Measurements from ENCODE around the gene TMEM53. TPM values are rescaled to one million over a fixed set of nuclear protein-coding genes. Genes with fewer than 3 reads are reported as not detected.
A peak's percentile ranks its signal among the peaks of the same experiment; 100 is the strongest.

Gene TMEM53
- total RNA-seq = 11.8 and 13.9 TPM in 2 replicates
- long read RNA-seq, transcript TMEM53-202 (3 exons, 2,310 nt) = minor isoform, 6 of 19 reads
- long read RNA-seq, transcript TMEM53-204 (4 exons, 1,579 nt) = major isoform, 7 of 19 reads
- long read RNA-seq, partial matches to known transcripts = 1 of 19 reads
- long read RNA-seq, other reads (novel, unspliced or antisense) = 2 of 19 reads

GRCh38 chr1:44674113-44675000, at the start of gene TMEM53, which contains the start of gene ARMH1:
Gene TMEM53 (minus strand): TSS chr1:44674481. CDS start chr1:44674391, 90 bp downstream.
Gene ARMH1 (plus strand): TSS chr1:44674714. CDS start chr1:44689698, 14,984 bp downstream.
- peaks cover 15% of the 10 kb centered on the region for H3K4me1 Mint-ChIP-seq (ENCODE audit: low read depth)
- no peaks in the 10 kb centered on the region for H3K27me3 Mint-ChIP-seq
- peaks cover 2% of the 10 kb centered on the region for H3K36me3 Mint-ChIP-seq (ENCODE audit: insufficient read depth)
- H3K27ac Mint-ChIP-seq = peak within 1 kb of the TSS; percentile 97
- peak within 1 kb of the TSS; percentile 93 for H3K4me3 Mint-ChIP-seq (ENCODE audit: low read depth)
- no peaks in the 10 kb centered on the region for H3K9me3 Mint-ChIP-seq (ENCODE audit: low read depth)
- peak; percentile 98 for DNase-seq (ENCODE audit: low spot score, unreplicated experiment)
- TF ChIP-seq, protein P1, sequence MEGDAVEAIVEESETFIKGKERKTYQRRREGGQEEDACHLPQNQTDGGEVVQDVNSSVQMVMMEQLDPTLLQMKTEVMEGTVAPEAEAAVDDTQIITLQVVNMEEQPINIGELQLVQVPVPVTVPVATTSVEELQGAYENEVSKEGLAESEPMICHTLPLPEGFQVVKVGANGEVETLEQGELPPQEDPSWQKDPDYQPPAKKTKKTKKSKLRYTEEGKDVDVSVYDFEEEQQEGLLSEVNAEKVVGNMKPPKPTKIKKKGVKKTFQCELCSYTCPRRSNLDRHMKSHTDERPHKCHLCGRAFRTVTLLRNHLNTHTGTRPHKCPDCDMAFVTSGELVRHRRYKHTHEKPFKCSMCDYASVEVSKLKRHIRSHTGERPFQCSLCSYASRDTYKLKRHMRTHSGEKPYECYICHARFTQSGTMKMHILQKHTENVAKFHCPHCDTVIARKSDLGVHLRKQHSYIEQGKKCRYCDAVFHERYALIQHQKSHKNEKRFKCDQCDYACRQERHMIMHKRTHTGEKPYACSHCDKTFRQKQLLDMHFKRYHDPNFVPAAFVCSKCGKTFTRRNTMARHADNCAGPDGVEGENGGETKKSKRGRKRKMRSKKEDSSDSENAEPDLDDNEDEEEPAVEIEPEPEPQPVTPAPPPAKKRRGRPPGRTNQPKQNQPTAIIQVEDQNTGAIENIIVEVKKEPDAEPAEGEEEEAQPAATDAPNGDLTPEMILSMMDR (IDR thresholded peaks at IDR 0.05; ENCODE audit: unreplicated experiment) = no peak

DNA sequence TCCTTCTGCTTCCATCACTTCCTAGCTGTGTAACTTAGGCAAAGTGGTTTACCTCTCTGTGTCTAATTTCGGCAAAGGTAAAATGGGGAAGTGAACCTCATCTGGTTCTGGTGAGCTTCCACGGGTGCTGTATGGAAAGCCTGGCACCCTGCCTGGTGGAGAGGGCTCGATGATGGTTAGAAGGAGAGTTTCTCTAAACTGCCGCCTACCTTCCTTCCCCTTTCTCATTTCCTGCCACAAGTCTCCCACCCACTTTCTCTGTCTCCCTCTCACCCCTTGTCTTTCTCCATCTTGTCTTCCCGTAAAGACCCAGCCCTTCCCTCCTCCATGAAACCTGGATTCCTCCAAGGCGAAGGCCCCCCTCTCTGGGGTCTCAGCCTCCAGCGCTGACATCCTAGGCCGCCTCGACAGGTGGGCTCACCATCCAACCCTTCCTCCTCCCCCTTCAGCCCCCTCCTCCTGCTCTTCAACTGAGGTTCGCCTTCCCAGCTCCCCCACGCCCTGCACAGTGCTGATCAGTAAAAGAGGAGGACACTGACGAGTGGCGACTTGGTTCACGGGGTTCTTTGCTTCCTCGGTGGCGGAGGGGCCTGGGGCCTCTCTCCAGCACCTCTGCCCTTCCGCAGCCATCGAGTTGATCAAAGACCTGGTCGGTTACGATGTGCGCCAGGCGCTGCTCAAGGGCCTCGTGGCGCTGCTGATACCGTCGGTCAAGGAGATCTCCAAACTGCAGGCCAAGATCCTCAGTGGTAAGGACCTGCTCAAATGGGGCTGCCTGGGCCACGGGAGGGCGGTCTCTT, 49.4 kb upstream of the TMEM53 start:
- TF ChIP-seq, protein P1 (IDR thresholded peaks at IDR 0.05; ENCODE audit: unreplicated experiment) = no peak
- Mint-ChIP-seq H3K9me3 (ENCODE audit: low read depth) (no peaks in the 10 kb centered on the region), H3K4me3 (ENCODE audit: low read depth) (no peak overlapping the region), H3K27me3 (no peaks in the 10 kb centered on the region), H3K4me1 (ENCODE audit: low read depth) (peaks cover 4% of the 10 kb centered on the region), H3K36me3 (ENCODE audit: insufficient read depth) (no peaks in the 10 kb centered on the region), H3K27ac (no peak overlapping the region)
- no peak for DNase-seq (ENCODE audit: low spot score, unreplicated experiment)

DNA sequence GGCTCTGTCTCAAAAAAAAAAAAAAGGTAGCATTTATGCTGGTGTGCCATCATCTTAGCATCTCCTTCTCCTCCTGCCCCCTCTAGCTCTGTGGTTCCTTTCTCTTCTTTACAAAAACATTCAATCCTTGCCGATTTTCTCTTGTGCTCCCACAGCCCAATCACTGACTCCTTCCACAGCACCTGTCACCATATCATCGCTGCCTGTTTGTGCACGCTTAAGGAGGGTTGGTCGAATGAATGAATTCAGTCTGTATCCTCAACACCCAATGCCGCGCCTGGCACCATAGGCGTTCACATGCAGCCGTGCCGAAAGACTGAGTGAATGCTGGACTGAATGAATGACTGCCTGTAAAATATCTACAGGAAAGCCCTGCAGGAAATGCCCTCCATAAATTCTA, 48.8 kb upstream of the TMEM53 start:
- H3K27ac Mint-ChIP-seq = no peak overlapping the region
- peaks cover 4% of the 10 kb centered on the region for H3K4me1 Mint-ChIP-seq (ENCODE audit: low read depth)
- H3K27me3 Mint-ChIP-seq = no peaks in the 10 kb centered on the region
- H3K9me3 Mint-ChIP-seq (ENCODE audit: low read depth) = no peaks in the 10 kb centered on the region
- TF ChIP-seq, protein P1 (IDR thresholded peaks at IDR 0.05; ENCODE audit: unreplicated experiment) = no peak
- H3K36me3 Mint-ChIP-seq (ENCODE audit: insufficient read depth) = no peaks in the 10 kb centered on the region
- no peak for DNase-seq (ENCODE audit: low spot score, unreplicated experiment)
- no peak overlapping the region for H3K4me3 Mint-ChIP-seq (ENCODE audit: low read depth)

GRCh38 chr1:44721485-44722361, 47.4 kb upstream of the TMEM53 start:
- Mint-ChIP-seq H3K27ac (peak overlapping the region; percentile 62), H3K36me3 (ENCODE audit: insufficient read depth) (no peaks in the 10 kb centered on the region), H3K27me3 (peaks cover 3% of the 10 kb centered on the region), H3K4me3 (ENCODE audit: low read depth) (no peak overlapping the region), H3K4me1 (ENCODE audit: low read depth) (peaks cover 4% of the 10 kb centered on the region), H3K9me3 (ENCODE audit: low read depth) (no peaks in the 10 kb centered on the region)
- no peak for DNase-seq (ENCODE audit: low spot score, unreplicated experiment)
- TF ChIP-seq, protein P1 (IDR thresholded peaks at IDR 0.05; ENCODE audit: unreplicated experiment) = no peak

All from progenitor cell of endocrine pancreas (in vitro differentiated cells).